NCI-H2171 treated with DMSO at 0.1 percent for 48 hours (cell line): Measurements from ENCODE around the gene ZNRF2.

Experiments used
- DNase-seq: peaks from one replicate; lab custom pipeline; 2025; lab: John Stamatoyannopoulos, UW

Gene ZNRF2

DNA sequence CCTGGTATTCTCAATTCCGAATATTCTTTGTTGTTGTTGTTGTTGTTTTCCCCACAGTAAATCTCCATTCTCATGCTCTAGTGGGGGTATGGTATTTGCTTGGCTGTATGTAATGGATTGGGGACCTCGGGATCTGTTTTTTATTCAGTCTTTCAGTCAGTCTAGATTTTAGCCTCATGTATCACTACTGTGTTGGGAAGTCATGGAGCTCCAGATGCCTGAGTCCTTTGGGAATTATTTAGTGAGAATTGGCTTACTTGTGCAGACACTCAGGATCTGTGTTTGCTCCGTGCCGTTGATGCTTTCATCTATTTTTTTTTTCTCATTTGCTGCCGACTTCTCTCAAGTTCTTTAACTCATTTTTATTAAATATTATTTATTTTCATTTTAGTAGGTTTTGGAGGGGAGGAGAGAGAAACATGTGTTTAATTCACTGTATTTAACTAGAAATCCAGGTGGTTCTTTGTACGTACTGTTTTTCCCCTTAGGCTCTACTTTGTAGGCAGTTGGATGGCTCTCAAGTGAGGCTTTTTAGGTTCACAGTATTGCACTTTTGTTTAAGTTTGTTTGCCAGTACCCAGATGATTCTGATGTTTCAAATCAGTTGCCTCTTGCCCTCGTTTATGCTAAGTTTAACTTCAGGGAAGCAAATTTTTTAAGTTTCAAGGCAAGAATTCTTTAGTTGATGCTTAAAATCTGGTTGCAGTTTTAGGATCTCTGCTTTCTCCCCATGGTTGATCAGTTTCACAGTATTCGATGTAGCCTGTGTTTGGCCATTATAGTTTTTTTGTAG is 36.9 kb downstream of the ZNRF2 start:
- peak; percentile 74 for DNase-seq

DNA sequence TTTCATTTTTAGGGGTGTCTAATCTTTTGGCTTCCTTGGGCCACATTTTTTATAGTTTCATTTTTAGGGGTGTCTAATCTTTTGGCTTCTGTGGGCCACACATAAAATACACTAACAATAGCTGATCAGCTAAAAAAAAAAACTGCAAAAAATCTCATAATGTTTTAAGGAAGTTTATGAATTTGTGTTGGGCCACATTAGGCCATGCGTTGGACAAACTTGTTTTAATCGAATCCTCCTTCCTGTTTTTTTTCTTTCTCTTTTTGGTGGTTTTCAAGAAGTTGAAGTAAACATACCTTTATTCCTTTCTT is 37.4 kb downstream of the ZNRF2 start:
- DNase-seq, result no peak

DNA sequence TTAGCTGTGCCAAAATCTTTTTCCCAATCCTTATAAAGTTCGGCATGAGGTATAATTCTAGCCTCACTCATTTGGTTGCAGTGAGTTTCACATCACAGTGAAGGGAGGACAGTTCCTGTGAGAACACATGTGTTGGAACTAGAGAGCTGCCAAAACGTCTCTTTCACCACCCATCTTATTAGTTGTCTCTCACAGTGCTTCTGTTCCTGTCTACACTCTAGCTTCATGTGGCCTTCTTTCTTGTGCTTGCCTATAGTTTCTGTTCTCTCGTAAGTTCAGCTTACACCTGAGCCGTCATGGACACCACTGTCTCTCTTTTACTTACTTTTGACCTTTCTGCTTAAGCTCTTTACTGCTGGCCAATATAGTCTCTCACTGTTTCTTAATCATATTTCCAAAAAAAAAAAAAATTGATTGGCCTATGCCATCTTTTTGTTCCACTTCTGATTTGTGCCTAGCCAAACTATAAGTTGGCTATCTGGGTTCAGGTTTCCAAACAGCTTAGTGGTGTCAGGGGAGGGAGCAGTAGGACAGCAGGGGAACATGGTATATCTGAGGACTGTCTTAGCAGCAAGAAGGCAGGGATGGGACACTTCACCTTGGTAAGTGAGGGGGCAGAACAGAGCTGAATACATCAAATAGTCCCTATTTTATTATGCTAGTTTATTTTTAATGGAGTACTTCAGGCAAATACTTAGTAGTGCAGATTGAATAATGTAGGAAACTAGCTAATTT is 38.0 kb downstream of the ZNRF2 start:
- DNase-seq, result no peak

DNA sequence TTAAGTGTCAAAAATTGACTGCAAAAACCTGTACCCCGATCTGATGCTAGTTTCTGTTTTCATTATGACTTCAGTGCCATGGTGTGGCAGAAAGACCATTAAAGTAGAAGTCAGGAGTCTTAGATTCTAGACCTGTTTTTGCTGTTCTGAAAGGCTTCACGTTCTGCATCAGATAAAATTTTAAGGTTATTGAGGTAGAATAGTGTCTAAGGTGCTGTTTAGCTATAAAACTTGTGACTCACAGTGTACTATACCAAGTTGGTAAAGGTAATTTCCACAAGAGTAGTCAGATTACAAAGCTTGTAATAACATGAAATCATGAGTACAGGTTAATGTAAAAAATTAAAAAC is 38.6 kb downstream of the ZNRF2 start:
- no peak for DNase-seq

DNA sequence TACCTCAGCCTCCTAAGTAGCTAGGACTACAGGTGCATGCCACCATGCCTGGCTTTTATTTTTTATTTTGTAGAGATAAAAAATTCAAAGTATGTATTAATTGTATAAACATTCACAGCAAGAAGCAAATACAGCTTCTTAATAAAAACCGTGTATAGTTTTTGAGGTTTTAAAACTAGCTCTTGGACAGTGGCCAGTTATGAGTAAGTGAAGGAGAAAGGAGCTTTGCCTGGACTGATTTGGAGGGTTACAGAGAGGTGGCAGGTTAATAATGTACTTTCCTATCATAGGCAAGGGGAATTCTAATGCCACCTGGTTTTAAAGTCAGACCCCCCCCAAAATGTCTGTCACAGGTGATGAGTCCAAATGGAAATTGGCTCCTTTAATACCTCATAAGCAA is 43.4 kb downstream of the ZNRF2 start:
- no peak for DNase-seq

DNA sequence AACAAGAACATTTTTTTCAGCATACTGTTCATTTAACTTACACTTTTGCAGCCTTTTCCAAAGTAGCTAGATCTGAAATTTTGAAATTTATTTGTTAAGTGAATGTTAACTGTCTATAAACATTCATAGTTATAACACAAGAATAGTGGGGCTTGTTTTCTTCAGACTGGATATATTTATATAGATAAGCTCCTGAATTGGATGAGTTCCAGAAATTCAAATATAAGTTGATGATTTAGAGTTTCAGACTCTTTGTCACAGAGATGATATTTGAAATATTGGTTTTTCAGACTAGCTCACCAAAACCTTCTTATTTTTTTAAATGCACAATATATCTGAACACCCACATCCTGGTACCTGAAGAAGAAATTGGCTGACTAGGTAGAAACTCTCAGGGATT is 44.0 kb downstream of the ZNRF2 start:
- peak; percentile 59 for DNase-seq

DNA sequence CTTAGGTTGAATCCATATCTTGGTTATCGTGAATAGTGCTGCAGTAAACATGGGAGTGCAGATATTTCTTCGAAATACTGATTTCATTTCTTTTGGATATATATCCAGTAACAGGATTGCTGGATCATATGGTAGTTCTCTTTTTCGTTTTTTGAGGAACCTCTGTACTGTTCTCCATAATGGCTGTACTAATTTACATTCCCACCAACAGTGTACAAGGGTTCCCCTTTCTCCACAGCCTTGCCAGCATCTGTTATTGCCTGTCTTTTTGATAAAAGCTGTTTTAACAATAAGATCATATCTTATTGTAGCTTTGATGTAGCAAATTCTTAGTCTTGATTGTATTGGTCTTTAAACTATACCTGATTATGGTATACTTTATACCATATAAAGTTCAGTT is 45.3 kb downstream of the ZNRF2 start:
- DNase-seq, result no peak

DNA sequence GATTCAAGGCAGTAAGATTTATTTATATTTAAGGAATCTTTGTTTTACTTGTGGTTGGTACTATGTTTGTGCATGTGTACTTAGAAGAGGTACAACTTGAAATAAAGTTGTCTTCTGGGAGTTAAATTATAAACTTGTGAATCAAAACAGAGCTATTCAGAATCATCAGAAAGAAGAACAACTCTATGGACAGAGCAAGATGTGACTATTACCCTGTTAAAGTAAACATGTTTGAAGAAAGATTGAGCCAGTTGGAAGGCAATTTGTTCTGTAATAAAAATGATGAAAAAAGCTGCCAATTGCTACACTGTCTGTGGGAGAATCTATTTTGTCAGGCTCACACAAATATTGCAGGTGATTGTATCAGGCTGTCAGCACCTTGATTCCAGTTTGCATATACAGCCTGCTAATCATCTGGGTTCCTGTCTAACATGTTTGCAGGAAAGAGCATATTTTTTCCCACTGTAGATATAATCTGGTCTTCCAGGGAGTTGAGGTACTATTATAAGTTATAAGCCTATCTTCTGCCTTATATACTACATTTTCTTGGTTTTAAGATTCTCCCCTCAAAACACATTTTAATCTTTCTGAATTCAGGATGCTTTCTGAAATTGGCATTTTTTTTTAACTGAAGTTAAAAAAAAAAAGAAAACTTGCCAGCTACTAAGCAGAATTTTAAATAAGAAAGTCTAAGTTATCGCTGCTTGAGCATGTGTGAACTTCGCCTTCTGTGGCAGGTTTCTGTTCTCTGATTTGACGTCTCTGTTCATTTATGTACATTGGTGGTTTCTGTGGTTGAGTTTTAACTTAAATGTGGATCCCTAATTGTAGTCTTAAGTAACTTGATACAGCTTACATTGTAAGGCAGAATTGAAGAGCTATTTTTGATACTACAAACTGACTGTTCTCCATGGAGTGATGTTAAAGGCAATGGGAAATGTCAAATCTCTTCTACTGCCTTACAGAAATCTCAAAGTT is 46.0 kb downstream of the ZNRF2 start:
- peak; percentile 30 for DNase-seq

DNA sequence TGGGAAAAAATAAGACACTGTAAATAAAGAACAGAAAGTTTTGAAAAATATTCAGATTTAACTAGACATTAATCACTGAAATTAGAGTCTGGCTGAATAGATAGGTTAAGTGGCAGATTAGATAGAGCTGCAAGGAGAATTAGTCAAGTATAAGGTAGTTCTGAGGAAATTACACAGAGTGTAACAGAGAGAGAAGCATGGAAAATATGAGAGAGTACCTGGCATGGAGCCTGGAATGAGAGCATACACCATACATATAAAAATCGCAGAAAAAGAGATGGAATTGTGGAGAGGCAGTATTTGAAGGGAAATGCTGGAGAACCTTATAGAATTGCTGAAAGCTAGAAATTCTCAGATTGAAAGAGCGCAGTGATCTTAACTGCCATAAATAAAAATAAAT is 46.9 kb downstream of the ZNRF2 start:
- DNase-seq, result no peak

DNA sequence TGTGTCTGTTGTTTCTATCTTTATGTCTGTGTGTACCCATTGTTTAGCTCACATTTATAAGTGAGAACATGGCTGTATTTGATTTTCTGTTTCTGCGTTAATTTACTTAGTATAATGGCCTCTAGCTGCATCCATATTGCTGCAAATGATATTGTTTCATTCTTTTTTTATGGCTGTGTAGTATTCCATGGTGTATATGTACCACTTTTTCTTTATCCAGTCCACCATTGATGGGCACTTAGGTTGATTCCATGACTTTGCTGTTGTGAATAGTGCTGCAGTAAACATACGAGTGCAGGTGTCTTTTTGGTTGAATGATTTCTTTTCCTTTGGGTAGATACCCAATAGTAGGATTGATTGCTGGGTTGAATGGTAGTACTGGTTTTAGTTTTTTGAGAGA is 48.2 kb downstream of the ZNRF2 start:
- DNase-seq, result no peak

DNA sequence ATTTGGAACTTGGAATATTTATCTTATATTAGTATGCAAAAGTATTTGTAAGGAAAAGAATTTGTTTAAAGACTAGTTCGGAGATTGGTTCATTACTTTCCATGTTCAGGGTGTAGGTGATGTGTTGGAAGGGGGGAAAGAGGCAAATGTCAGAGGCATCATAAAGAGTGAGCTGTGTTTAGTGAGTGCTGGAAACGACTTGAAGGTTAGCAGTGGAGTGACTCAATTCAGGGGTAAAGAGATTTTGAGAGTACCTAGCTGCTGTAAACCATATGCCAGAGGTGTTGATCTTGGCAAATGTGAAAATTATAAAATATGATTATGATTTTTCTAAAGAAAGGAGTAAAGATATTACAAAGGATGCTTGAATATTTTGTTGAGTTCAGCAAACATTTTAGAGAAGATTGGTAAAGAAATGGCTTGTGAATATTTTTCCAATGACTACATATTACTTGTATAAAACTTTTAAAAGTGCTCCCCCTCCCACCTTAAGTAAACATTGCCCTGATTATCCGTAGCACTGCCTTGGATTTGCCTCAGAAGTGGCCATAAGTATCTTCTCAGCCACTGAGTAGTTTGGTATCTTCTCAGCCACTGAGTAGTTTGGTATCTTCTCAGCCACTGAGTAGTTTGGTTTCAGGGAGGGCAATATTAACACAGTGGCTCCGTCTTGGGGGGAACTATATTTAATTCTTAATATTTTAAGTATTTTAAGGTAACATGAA is 51.5 kb downstream of the ZNRF2 start:
- DNase-seq, result no peak

DNA sequence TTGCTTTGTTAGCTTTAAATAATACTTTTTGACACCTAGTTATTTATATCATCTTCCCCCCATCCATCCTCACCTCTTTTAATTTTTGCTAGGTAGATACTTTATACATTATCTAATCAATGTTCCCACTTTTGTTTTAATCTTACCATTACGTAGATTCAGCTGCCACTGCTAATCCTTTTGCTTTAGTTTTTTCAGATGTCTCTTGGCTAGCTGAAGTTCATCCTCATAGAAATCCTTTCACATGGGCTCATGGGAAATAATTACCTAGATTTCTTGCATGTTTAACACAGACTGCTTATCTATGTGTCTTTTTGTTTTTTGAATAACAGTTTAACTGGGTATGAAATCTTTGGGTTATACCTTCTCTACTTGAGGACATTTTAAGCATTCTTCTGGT is 60.1 kb downstream of the ZNRF2 start:
- no peak for DNase-seq

DNA sequence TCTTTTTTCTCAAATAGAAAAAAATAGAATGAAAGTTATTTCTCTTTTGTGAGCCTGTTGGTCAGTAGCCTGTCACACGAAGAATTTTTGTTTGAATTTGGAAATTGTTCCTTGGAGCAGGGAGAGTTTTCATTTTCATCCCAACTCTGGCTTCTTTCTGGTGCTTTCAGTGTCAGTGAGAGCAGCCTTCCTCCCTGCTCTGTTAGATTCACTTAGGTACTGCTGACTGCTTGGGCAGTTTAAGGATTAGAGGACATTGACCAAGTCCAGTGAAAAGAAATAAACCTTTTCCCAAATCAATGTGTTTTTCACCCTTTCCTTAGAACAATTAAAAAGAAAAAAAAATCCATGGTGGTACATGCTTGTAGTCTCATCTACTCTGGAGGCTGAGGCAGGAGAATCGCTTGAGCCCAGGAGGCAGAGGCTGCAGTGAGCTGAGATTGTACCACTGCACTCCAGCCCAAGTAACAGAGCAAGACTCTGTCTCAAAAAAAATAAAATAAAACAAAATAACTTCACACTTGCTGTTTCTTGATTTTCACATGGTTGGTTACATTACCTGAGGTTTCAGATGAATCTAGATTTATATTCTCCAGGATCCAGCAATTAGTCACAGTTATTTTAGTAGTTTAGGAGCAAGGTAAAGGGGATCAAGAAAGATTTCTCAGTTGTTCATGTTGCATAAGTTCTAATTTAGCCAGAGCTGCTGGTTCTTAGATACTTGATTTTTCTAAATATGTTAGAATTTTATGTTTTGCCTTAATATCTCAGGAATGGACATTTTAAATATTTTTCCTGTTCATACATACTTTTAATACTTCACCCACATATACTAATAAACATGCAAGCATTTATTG is 63.1 kb downstream of the ZNRF2 start:
- no peak for DNase-seq

DNA sequence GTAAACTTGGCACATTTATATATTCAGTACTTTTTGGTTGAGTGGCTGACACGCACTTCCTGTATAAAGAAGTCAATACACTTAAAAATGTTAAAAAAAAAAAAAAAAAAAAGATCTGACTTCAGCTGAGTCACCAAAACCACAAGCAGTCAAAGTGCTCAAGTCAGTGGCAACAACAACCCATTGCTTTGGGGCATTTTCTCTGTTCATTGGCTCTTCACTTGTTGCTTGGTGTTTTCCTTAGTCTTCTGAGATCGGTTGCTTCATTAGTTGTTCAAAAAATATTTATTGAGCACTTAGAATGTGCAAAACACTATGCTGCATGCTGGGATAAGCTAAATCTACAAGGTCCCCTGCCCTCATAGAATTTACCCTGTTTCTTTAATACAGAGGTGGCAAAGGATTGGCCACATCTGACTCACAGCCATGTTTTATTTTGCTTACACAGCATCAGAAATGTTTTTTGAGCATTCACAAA is 63.7 kb downstream of the ZNRF2 start:
- no peak for DNase-seq

DNA sequence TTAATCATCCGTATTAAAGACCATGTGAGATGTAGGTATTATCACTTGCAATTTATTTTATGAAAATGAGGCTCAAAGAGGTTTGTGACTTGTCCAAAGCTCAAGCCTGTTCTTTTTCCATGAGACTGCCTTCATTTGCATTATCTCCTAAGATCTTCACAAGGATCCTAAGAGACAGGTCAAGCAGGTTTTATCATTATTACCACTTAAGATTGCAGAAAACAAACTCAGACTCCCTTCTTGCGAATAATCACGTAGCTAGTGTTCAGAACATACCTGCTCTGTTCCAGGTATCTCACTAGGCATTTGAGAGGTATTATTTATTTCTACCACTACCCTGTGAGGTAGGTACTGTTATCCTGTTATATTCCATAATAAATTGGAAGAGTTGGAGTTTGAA is 64.8 kb downstream of the ZNRF2 start:
- no peak for DNase-seq

DNA sequence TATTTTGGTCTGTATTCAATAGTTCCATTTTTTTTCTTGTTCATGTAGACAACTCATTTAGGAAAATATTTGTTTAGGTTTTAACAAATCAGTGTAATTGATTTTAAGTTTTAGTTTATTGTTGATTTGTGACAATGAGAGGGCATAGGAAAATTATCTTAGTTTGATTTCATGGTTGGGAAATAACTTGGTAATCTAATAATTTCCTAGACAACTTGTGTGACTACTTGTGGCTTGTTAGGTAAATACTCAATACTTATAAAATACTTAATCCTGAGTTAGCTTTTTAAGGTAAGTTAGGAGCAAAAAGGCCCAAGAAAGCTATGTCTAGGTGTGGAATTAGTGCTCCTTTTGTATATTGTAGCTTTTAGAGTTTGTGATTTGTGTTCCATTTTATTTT is 65.4 kb downstream of the ZNRF2 start:
- DNase-seq, result no peak

DNA sequence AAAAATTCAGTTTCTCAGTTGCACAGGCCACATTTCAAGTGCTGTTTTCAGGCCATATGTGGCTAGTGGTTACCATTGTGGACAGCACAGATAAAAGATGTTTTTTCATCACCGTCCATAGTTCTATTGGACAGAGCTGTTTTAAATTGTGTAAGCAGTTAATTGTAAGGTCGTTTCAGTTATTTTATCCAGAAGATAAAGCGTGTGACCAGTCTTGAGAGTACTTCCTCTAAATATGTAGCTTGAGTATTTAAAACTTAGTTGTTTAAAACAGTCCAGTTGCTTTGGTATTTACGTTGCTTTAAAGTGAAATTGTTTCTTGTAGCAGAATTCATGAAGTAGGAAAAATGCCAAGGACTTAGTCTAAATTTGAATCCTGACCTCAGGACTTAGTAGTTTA is 66.9 kb downstream of the ZNRF2 start:
- DNase-seq, result no peak

DNA sequence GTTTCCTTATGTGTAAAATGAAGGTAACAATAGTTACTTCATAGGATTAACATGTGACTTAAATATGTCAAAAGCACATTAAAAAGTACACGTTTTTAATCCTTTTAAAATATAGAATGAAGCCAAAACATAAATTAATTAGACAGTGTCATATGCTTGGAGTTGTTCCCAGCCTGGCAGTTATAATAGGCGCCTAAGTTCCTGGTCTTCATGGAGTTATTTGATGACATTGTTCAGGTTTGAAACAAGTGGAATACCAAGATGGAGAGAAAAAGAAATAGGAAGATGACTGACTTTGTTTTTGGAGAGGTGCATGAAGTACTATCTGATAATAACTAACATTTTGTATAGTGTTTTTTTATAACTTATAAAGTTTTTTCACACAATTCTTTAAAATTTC is 67.3 kb downstream of the ZNRF2 start:
- DNase-seq, result no peak

DNA sequence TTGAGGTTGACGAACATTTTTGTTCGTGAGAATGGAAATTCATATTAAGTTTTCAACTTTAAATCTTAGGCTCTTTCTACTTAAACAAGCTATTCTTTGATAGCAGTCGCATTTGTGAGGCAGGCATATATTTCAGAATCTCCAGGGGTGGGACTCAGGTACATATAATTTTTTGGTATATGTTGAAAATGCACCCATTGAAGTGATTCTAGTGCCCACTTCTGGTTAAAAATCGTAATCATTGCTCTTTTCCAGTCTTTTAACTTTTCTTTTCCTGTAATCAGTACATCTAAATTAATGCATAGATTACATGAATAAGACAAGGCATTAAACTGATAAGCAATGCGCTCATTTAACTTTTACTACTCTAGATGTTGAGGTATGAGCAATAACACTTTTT is 67.8 kb downstream of the ZNRF2 start:
- DNase-seq, result no peak

DNA sequence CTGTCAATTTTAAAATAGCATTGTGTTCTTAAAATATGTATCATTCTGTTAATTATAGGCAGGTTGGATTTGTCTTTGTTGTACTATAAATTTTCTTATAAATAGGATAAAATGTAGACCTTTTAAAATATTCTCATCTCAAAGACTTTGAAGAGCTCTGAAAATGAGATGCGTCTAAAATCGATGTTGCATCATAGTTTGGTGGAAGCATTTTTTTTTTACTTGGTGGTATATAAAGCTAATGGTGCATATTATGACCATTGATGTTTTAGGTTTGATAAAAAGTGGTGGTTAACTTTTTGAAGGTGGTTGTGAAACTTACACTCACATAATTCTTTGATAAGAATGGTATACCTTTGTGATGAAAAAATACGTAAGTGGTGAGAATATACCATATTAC is 69.1 kb downstream of the ZNRF2 start:
- no peak for DNase-seq
